Prostate gland (tissue), 2 donors: ENCODE data around the gene CLASP1. TPM values are rescaled to one million over a fixed set of nuclear protein-coding genes. Genes with fewer than 3 reads are reported as not detected.
"Not testable (repeated sequence)": the region's sequence is repeated elsewhere in the genome, so short reads cannot be mapped to it uniquely, and the experiment has no call there.

Experiments used
- DNase-seq: peaks from one replicate; pipeline ENCODE4 v3.0.0-alpha.2; 2019; ENCODE audit warnings: low spot score
- H3K27ac ChIP-seq, 2 donors: fragments of 200-600 bp; sonication (generic); 2 replicates each; pipeline ENCODE4 v1.5.1; 2017 to 2019
- H3K27me3 ChIP-seq: fragments of 200-600 bp; sonication (generic); replicated peaks from 2 replicates; pipeline ENCODE4 v1.5.1; 2019; ENCODE audit not compliant: insufficient read depth
- H3K36me3 ChIP-seq, 2 donors: fragments of 200-600 bp; sonication (generic); 1 replicate in 1 of 2; 2 replicates in 1 of 2; pipeline versions ENCODE4 v1.5.1 to v1.8.1; 2017 to 2019
- H3K4me1 ChIP-seq: fragments of 200-600 bp; sonication (generic); replicated peaks from 2 replicates; pipeline ENCODE4 v1.5.1; 2019
- H3K4me3 ChIP-seq, 2 donors: fragments of 200-600 bp; sonication (generic); 2 replicates each; pipeline ENCODE4 v1.5.1; 2017 to 2019
- H3K9me3 ChIP-seq: fragments of 200-600 bp; sonication (generic); 2 replicates; pipeline ENCODE4 v1.5.1; 2017
- CTCF ChIP-seq, 4 experiments: fragments of 200-600 bp in 2 of 4; fragments of 450-650 bp in 2 of 4; sonication (generic) in 2 of 4; IDR thresholded peaks; 1 replicate in 3 of 4; 2 replicates in 1 of 4; pipeline ENCODE4 v1.5.1; 2016 to 2019; ENCODE audit warnings: antibody characterized with exemption in 4 of 4, mild to moderate bottlenecking in 2 of 4, moderate library complexity in 2 of 4
- POLR2A ChIP-seq: fragments of 450-650 bp; IDR thresholded peaks from one replicate; pipeline ENCODE4 v1.6.1; 2016; ENCODE audit warnings: antibody characterized with exemption, mild to moderate bottlenecking
- POLR2AphosphoS5 ChIP-seq: sonication (generic); formaldehyde crosslinking; IDR thresholded peaks from one replicate; pipeline ENCODE4 v1.6.1; 2017; ENCODE audit warnings: antibody characterized with exemption
- WGBS: methylation state at CpG from one replicate; pipeline ENCODE4 v1.1.5; 2018; 5-methylcytosine and 5-hydroxymethylcytosine counted together
- intact Hi-C: fragments of 100-400 bp; cut with DNase I; formaldehyde crosslinking; loops from one replicate; pipeline ENCODE4 v1.14.2; 2022
- total RNA-seq, 2 donors: library from RNA; depleted of rRNA; stranded (reverse); fragments of >200 nt; gene quantifications; one replicate each; pipeline ENCODE4 v1.1.0, GENCODE V29; 2016

The CLASP1 gene
- total RNA-seq, 2 donors from 2014 or later = 44.4 to 90.2 TPM

- intact Hi-C loops = no loop called here
- no peak for DNase-seq
- Histone ChIP-seq H3K27me3 (no peaks in the 10 kb centered on the region), H3K9me3 (no peaks in the 10 kb centered on the region), H3K27ac (no peak overlapping the region), H3K4me3 (no peak overlapping the region), H3K4me1 (no peaks in the 10 kb centered on the region), H3K36me3 (no peaks in the 10 kb centered on the region)
- WGBS = 91% methylated on average over 8 of the region's 8 CpGs
- TF ChIP-seq POLR2A (no peak), CTCF (IDR thresholded peaks at IDR 0.05) (no peak), POLR2AphosphoS5 (no peak)
Observed at GRCh38 chr2:121326628-121327027, 322.6 kb downstream of the CLASP1 start.

DNA sequence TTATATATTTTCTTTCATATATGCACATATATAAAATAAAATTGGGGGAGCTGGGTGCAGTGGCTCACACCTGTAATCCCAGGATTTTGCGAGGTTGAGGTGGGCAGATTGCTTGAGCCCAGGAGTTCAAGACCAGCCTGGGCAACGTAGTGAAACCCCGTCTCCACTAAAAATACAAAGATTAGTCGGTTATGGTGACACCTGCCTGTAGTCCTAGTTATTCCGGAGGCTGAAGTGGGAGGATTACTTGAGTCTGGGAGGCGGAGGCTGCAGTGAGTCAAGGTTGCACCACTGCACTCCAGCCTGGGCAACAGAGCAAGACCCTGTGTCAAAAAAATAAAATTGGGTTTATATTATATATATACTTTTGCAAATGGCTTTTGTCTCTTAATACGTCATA is 324.7 kb downstream of the CLASP1 start:
- no peak overlapping the region for H3K27ac ChIP-seq
- 94% methylated on average over 7 of the region's 7 CpGs for WGBS
- TF ChIP-seq POLR2A (no peak), CTCF (IDR thresholded peaks at IDR 0.05) (no peak), POLR2AphosphoS5 (no peak)
- H3K4me3 ChIP-seq = no peak overlapping the region
- H3K36me3 ChIP-seq = no peaks in the 10 kb centered on the region
- no peak for DNase-seq
- intact Hi-C loops = no loop called here
- no peaks in the 10 kb centered on the region for H3K4me1 ChIP-seq
- no peaks in the 10 kb centered on the region for H3K27me3 ChIP-seq
- H3K9me3 ChIP-seq = no peaks in the 10 kb centered on the region

GRCh38 chr2:121321476-121321875 is 327.8 kb downstream of the CLASP1 start:
- DNase-seq = no peak
- no peak overlapping the region for H3K4me3 ChIP-seq
- H3K9me3 ChIP-seq = no peaks in the 10 kb centered on the region
- no peaks in the 10 kb centered on the region for H3K36me3 ChIP-seq
- 34% methylated on average over 8 of the region's 8 CpGs for WGBS
- H3K4me1 ChIP-seq = no peaks in the 10 kb centered on the region
- H3K27me3 ChIP-seq = no peaks in the 10 kb centered on the region
- no peak overlapping the region for H3K27ac ChIP-seq
- intact Hi-C loops = no loop called here
- no peak for TF ChIP-seq POLR2A
- no peak for TF ChIP-seq POLR2AphosphoS5

DNA sequence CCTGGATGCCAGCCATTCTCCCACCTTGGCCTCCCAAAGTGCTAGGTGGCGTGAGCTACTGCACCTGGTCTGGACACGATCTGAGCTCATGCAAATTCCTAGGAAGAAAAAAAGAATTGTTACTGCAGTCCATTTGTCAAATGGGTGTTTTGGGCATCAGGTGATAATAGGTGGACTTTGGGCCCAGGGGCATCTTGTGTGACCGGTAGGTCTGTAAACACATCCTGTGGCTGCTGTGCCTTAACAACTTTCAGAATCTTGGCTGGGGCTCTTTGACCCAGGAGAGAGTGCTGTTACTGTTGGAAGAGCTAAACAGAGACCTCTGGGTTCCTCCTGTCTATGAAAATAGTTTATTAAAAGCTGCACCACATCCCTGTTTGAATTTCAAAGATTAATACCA is 329.3 kb downstream of the CLASP1 start:
- H3K9me3 ChIP-seq = no peaks in the 10 kb centered on the region
- intact Hi-C loops = no loop called here
- DNase-seq = no peak
- H3K27me3 ChIP-seq = no peaks in the 10 kb centered on the region
- 85% methylated on average over 3 of the region's 3 CpGs for WGBS
- H3K4me3 ChIP-seq = no peak overlapping the region
- H3K36me3 ChIP-seq = no peaks in the 10 kb centered on the region
- TF ChIP-seq POLR2A (no peak), POLR2AphosphoS5 (no peak), CTCF (IDR thresholded peaks at IDR 0.05) (no peak)
- H3K27ac ChIP-seq = no peak overlapping the region
- H3K4me1 ChIP-seq = no peaks in the 10 kb centered on the region

DNA sequence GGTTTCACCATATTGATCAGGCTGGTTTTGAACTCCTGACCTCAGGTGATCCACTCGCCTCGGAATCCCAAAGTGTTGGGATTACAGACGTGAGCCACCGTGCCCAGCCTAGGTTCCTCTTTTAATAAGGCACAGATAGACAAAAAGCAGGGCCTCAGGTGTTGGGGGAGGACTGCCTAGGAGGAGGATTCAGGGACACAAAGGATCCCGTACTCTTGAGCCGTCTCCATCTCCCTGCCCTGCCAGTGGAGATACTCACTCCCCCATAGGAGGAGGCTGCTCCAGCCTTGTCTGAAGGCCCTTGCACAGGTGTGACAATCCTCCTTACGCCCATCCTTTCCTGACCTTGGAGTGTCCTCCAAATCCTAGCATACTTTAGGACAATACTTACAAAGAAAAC is 332.3 kb downstream of the CLASP1 start:
- TF ChIP-seq POLR2A = no peak
- Histone ChIP-seq H3K4me1 (no peaks in the 10 kb centered on the region), H3K27me3 (no peaks in the 10 kb centered on the region), H3K4me3 (no peak overlapping the region), H3K9me3 (no peaks in the 10 kb centered on the region), H3K27ac (no peak overlapping the region), H3K36me3 (no peaks in the 10 kb centered on the region)
- WGBS = 95% methylated on average over 7 of the region's 7 CpGs
- intact Hi-C loops = no loop called here
- no peak for DNase-seq

- 81% methylated on average over 15 of the region's 15 CpGs for WGBS
- H3K9me3 ChIP-seq, H3K4me3 ChIP-seq, intact Hi-C loops, H3K4me1 ChIP-seq, DNase-seq, H3K27me3 ChIP-seq, H3K27ac ChIP-seq, H3K36me3 ChIP-seq: not testable (repeated sequence)
Observed at GRCh38 chr2:121313701-121314100, 335.6 kb downstream of the CLASP1 start.
